ENCODE measurements around the gene DONSON. TPM values are rescaled to one million over a fixed set of nuclear protein-coding genes. Genes with fewer than 3 reads are reported as not detected.
A peak's percentile ranks its signal among the peaks of the same experiment; 100 is the strongest.
"Not testable (repeated sequence)": the region's sequence is repeated elsewhere in the genome, so short reads cannot be mapped to it uniquely, and the experiment has no call there.

DONSON gene
- total RNA-seq, 1 donor from 2014 or later, result 19.0 TPM

GRCh38 chr21:33578214-33578613 lies 10.3 kb downstream of the DONSON start:
- DNase-seq (ENCODE audit: extremely low spot score, unreplicated experiment), result no peak
- TF ChIP-seq CTCF (IDR thresholded peaks at IDR 0.05), result no peak
- no peak overlapping the region for H3K4me3 Mint-ChIP-seq (ENCODE audit: unreplicated experiment)
- H3K9me3 Mint-ChIP-seq (ENCODE audit: unreplicated experiment), result no peaks in the 10 kb centered on the region
- no peaks in the 10 kb centered on the region for H3K27me3 Mint-ChIP-seq (ENCODE audit: unreplicated experiment)
- no peaks in the 10 kb centered on the region for H3K4me1 Mint-ChIP-seq (ENCODE audit: unreplicated experiment)
- peaks cover 26% of the 10 kb centered on the region for H3K36me3 Mint-ChIP-seq (ENCODE audit: unreplicated experiment)
- no peak overlapping the region for H3K27ac Mint-ChIP-seq (ENCODE audit: unreplicated experiment)

- H3K9me3 Mint-ChIP-seq (ENCODE audit: unreplicated experiment); DNase-seq (ENCODE audit: extremely low spot score, unreplicated experiment); H3K27ac Mint-ChIP-seq (ENCODE audit: unreplicated experiment); H3K27me3 Mint-ChIP-seq (ENCODE audit: unreplicated experiment); H3K4me3 Mint-ChIP-seq (ENCODE audit: unreplicated experiment); H3K4me1 Mint-ChIP-seq (ENCODE audit: unreplicated experiment): not testable (repeated sequence)
- H3K36me3 Mint-ChIP-seq (ENCODE audit: unreplicated experiment), result peaks cover 30% of the 10 kb centered on the region
These were observed 11.7 kb downstream of the DONSON start for GRCh38 chr21:33576741-33577141.

- Mint-ChIP-seq H3K27ac (ENCODE audit: unreplicated experiment) (peak overlapping the region; percentile 0), H3K27me3 (ENCODE audit: unreplicated experiment) (no peaks in the 10 kb centered on the region), H3K9me3 (ENCODE audit: unreplicated experiment) (no peaks in the 10 kb centered on the region)
These were observed 16.1 kb downstream of the DONSON start for GRCh38 chr21:33572350-33572749.

GRCh38 chr21:33569991-33570390 lies 18.5 kb downstream of the DONSON start:
- no peaks in the 10 kb centered on the region for H3K9me3 Mint-ChIP-seq (ENCODE audit: unreplicated experiment)
- peaks cover 34% of the 10 kb centered on the region for H3K36me3 Mint-ChIP-seq (ENCODE audit: unreplicated experiment)
- H3K4me3 Mint-ChIP-seq (ENCODE audit: unreplicated experiment), result no peak overlapping the region
- DNase-seq (ENCODE audit: extremely low spot score, unreplicated experiment), result no peak
- H3K4me1 Mint-ChIP-seq (ENCODE audit: unreplicated experiment), result peaks cover 1% of the 10 kb centered on the region
- no peak overlapping the region for H3K27ac Mint-ChIP-seq (ENCODE audit: unreplicated experiment)
- H3K27me3 Mint-ChIP-seq (ENCODE audit: unreplicated experiment), result no peaks in the 10 kb centered on the region
- TF ChIP-seq CTCF (IDR thresholded peaks at IDR 0.05), result no peak

More at GRCh38 chr21:33572350-33572749, 16.1 kb downstream of the DONSON start:
- no peak for TF ChIP-seq CTCF (IDR thresholded peaks at IDR 0.05)
- no peak for DNase-seq (ENCODE audit: extremely low spot score, unreplicated experiment)
- H3K4me1 Mint-ChIP-seq (ENCODE audit: unreplicated experiment), result peaks cover 1% of the 10 kb centered on the region
- H3K4me3 Mint-ChIP-seq (ENCODE audit: unreplicated experiment), result no peak overlapping the region
- H3K36me3 Mint-ChIP-seq (ENCODE audit: unreplicated experiment), result peaks cover 34% of the 10 kb centered on the region

- Mint-ChIP-seq H3K27ac (ENCODE audit: unreplicated experiment) (no peak overlapping the region), H3K27me3 (ENCODE audit: unreplicated experiment) (no peaks in the 10 kb centered on the region), H3K4me1 (ENCODE audit: unreplicated experiment) (peaks cover 1% of the 10 kb centered on the region), H3K36me3 (ENCODE audit: unreplicated experiment) (peaks cover 25% of the 10 kb centered on the region), H3K4me3 (ENCODE audit: unreplicated experiment) (no peak overlapping the region), H3K9me3 (ENCODE audit: unreplicated experiment) (no peaks in the 10 kb centered on the region)
- no peak for DNase-seq (ENCODE audit: extremely low spot score, unreplicated experiment)
- TF ChIP-seq CTCF (IDR thresholded peaks at IDR 0.05), result no peak
These were observed 20.0 kb downstream of the DONSON start for GRCh38 chr21:33568448-33568847.

GRCh38 chr21:33567914-33568313 lies 20.6 kb downstream of the DONSON start:
- TF ChIP-seq CTCF (IDR thresholded peaks at IDR 0.05), result no peak
- peaks cover 1% of the 10 kb centered on the region for H3K4me1 Mint-ChIP-seq (ENCODE audit: unreplicated experiment)
- no peak overlapping the region for H3K4me3 Mint-ChIP-seq (ENCODE audit: unreplicated experiment)
- no peaks in the 10 kb centered on the region for H3K9me3 Mint-ChIP-seq (ENCODE audit: unreplicated experiment)
- H3K36me3 Mint-ChIP-seq (ENCODE audit: unreplicated experiment), result peaks cover 29% of the 10 kb centered on the region
- no peaks in the 10 kb centered on the region for H3K27me3 Mint-ChIP-seq (ENCODE audit: unreplicated experiment)
- no peak overlapping the region for H3K27ac Mint-ChIP-seq (ENCODE audit: unreplicated experiment)
- DNase-seq (ENCODE audit: extremely low spot score, unreplicated experiment), result no peak

Data from osteocyte (in vitro differentiated cells).